Endothelial cell of umbilical vein (primary cell): ENCODE measurements around the gene TIAM1. TPM values are rescaled to one million over a fixed set of nuclear protein-coding genes. Genes with fewer than 3 reads are reported as not detected.

ENCODE experiments used
- BruUV-seq: library from RNA; stranded (reverse); fragments of 400-500 nt; replicated peaks from 2 replicates; lab custom pipeline; 2021; lab: Mats Ljungman, UMichigan
- CTCF ChIA-PET: fragments of 300-600, 350-600 bp; sonication (Branson Sonifier 250); formaldehyde crosslinking; loops from one replicate; lab custom pipeline; 2021; ENCODE audit warnings: antibody characterized with exemption, inconsistent platforms; lab: Charles Lee
- POLR2A ChIA-PET: fragments of 300-600, 350-600 bp; sonication (Branson Sonifier 250); formaldehyde crosslinking; loops from one replicate; lab custom pipeline; 2021; ENCODE audit warnings: antibody characterized with exemption, inconsistent platforms; lab: Charles Lee
- DNase-seq: peaks from one replicate; pipeline ENCODE4 v3.0.0-alpha.2; 2011; ENCODE audit warnings: low read depth, low spot score
- FAIRE-seq: peaks from 2 replicates; lab custom pipeline; 2011; peaks lifted over from hg19 to GRCh38; lab: Jason Lieb, UNC
- H2AFZ ChIP-seq: 2 replicates; pipeline ENCODE4 v1.6.0; 2012; ENCODE audit warnings: low read depth, low read length, control low read depth, inconsistent platforms
- H3K27ac ChIP-seq: 2 replicates; pipeline ENCODE4 v1.5.1; 2011; ENCODE audit warnings: low read depth, mild to moderate bottlenecking, control low read depth, low read length, moderate library complexity; ENCODE audit not compliant: insufficient read depth
- H3K27me3 ChIP-seq, 2 experiments: 2 replicates each; pipeline versions ENCODE4 v1.6.0 to v1.6.1; 2011; ENCODE audit warnings: low read length in 2 of 2, mixed read lengths in 1 of 2; ENCODE audit not compliant: control insufficient read depth in 2 of 2, insufficient read depth in 2 of 2
- H3K36me3 ChIP-seq, 2 experiments: 2 replicates in 1 of 2; 3 replicates in 1 of 2; pipeline ENCODE4 v1.5.1; 2011; ENCODE audit warnings: low read length in 2 of 2, mild to moderate bottlenecking in 1 of 2, moderate library complexity in 1 of 2; ENCODE audit not compliant: control insufficient read depth in 2 of 2, insufficient read depth in 2 of 2; ENCODE audit errors: extremely low read depth in 1 of 2
- H3K4me1 ChIP-seq: 3 replicates; pipeline ENCODE4 v1.5.1; 2011; ENCODE audit warnings: mild to moderate bottlenecking, low read length; ENCODE audit not compliant: control insufficient read depth, insufficient read depth; ENCODE audit errors: extremely low read depth
- H3K4me2 ChIP-seq: 2 replicates; pipeline ENCODE4 v1.6.1; 2011; ENCODE audit warnings: low read length, control low read depth, mixed read lengths; ENCODE audit not compliant: insufficient read depth
- H3K4me3 ChIP-seq, 3 experiments: fragments of 200-600 bp in 1 of 3; sonication (generic), shearing (Covaris generic) in 1 of 3; replicated peaks in 1 of 3; 2 replicates each; pipeline ENCODE4 v1.5.1; 2011 to 2016; ENCODE audit warnings: control low read depth in 3 of 3, low read length in 3 of 3, mild to moderate bottlenecking in 2 of 3, inconsistent platforms in 1 of 3, low read depth in 1 of 3, moderate library complexity in 1 of 3; ENCODE audit not compliant: insufficient read depth in 1 of 3
- H3K79me2 ChIP-seq: 2 replicates; pipeline ENCODE4 v1.6.0; 2012; ENCODE audit warnings: low read length, inconsistent platforms; ENCODE audit not compliant: control insufficient read depth, insufficient read depth
- H3K9ac ChIP-seq: replicated peaks from 2 replicates; pipeline ENCODE3; 2011; ENCODE audit warnings: low read length, control low read depth; ENCODE audit not compliant: insufficient read depth; ENCODE audit errors: extremely low read depth
- H3K9me1 ChIP-seq: replicated peaks from 3 replicates; pipeline ENCODE4 v1.6.0; 2011; ENCODE audit warnings: mild to moderate bottlenecking, low read length; ENCODE audit not compliant: control insufficient read depth, insufficient read depth; ENCODE audit errors: extremely low read depth
- H3K9me3 ChIP-seq: replicated peaks from 2 replicates; pipeline ENCODE4 v1.5.1; 2012; ENCODE audit warnings: low read length, inconsistent platforms; ENCODE audit not compliant: control insufficient read depth, insufficient read depth
- H4K20me1 ChIP-seq: replicated peaks from 2 replicates; pipeline ENCODE3; 2011; ENCODE audit warnings: mild to moderate bottlenecking, low read length; ENCODE audit not compliant: control insufficient read depth, insufficient read depth; ENCODE audit errors: extremely low read depth
- CTCF ChIP-seq, 2 donors: IDR thresholded peaks; 1 replicate in 1 of 2; 2 replicates in 1 of 2; pipeline ENCODE4 v1.5.1; 2011; ENCODE audit warnings: low read length in 2 of 2, mild to moderate bottlenecking in 2 of 2, moderate library complexity in 2 of 2, control low read depth in 1 of 2, inconsistent platforms in 1 of 2, low read depth in 1 of 2; ENCODE audit not compliant: insufficient read depth in 1 of 2; ENCODE audit errors: extremely low read depth in 1 of 2
- EZH2 ChIP-seq: IDR thresholded peaks from 2 replicates; pipeline ENCODE4 v1.6.1; 2012; ENCODE audit warnings: borderline replicate concordance, low read depth, mild to moderate bottlenecking, moderate library complexity, low read length, inconsistent platforms; ENCODE audit not compliant: severe bottlenecking
- FOS ChIP-seq: IDR thresholded peaks from 2 replicates; pipeline ENCODE4 v1.6.1; 2011; ENCODE audit warnings: mild to moderate bottlenecking, low read length, moderate library complexity, borderline replicate concordance; ENCODE audit not compliant: insufficient read depth
- GATA2 ChIP-seq: IDR thresholded peaks from 2 replicates; pipeline ENCODE4 v1.7.0; 2011; ENCODE audit warnings: low read depth, mild to moderate bottlenecking, moderate library complexity, mixed read lengths, low read length; ENCODE audit not compliant: insufficient read length, insufficient read depth
- JUN ChIP-seq: IDR thresholded peaks from 2 replicates; pipeline ENCODE4 v1.6.1; 2011; ENCODE audit warnings: borderline replicate concordance, low read depth; ENCODE audit not compliant: insufficient read length, insufficient read depth
- MAX ChIP-seq: IDR thresholded peaks from 2 replicates; pipeline ENCODE4 v1.6.1; 2011; ENCODE audit not compliant: insufficient read depth, insufficient read length
- MYC ChIP-seq: IDR thresholded peaks from one replicate; pipeline ENCODE4 v1.6.1; 2011; ENCODE audit warnings: mild to moderate bottlenecking, low read depth, low read length
- POLR2A ChIP-seq: IDR thresholded peaks from 2 replicates; pipeline ENCODE4 v1.6.1; 2012; ENCODE audit warnings: low read depth, mild to moderate bottlenecking, control low read depth, low read length
- POLR2AphosphoS5 ChIP-seq: IDR thresholded peaks from 2 replicates; pipeline ENCODE4 v1.6.1; 2012; ENCODE audit warnings: low read depth, mild to moderate bottlenecking, control low read depth, low read length, moderate library complexity; ENCODE audit not compliant: insufficient read depth
- dilution Hi-C: fragments of 300-500 bp; cut with MboI; formaldehyde crosslinking; loops from one replicate; pipeline ENCODE4 v1.15.0; 2019; ENCODE audit warnings: low sequenced_read_pairs; ENCODE audit not compliant: extremely low pct_ligation_motif_present
- intact Hi-C: fragments of 100-400 bp; cut with micrococcal nuclease; formaldehyde crosslinking; loops from one replicate; pipeline ENCODE4 v1.10.0; 2022
- polyA plus RNA-seq, 4 experiments: library from polyadenylated mRNA; depleted of rRNA in 3 of 4; stranded (reverse) in 3 of 4; unstranded in 1 of 4; fragments of >200 nt; gene quantifications; 2 replicates each; pipeline versions ENCODE4 v1.2.1 to v1.2.3, GENCODE V29; 2011 to 2012; ENCODE audit warnings: missing spikeins in 1 of 4
- total RNA-seq: library from RNA; stranded (reverse); gene quantifications from 2 replicates; pipeline ENCODE4 v1.2.3, GENCODE V29; 2021

Gene TIAM1
- total and polyA plus RNA-seq, 2 donors (not counting 3 experiments of a cell fraction or from before 2014, with no cell fraction given): 0.21 to 0.86 TPM

- no peak overlapping the region for H3K4me3 ChIP-seq
- H3K9me3 ChIP-seq: no peaks in the 10 kb centered on the region
- FAIRE-seq (no peak), DNase-seq (no peak)
- no TSS peak for BruUV-seq
- H4K20me1 ChIP-seq: no peaks in the 10 kb centered on the region
- no peak overlapping the region for H3K27ac ChIP-seq
- H3K36me3 ChIP-seq: no peaks in the 10 kb centered on the region
- no peaks in the 10 kb centered on the region for H3K9me1 ChIP-seq
- ChIA-PET POLR2A (no interaction called here), CTCF (no interaction called here)
- H3K9ac ChIP-seq: no peak overlapping the region
- H3K4me2 ChIP-seq: no peak overlapping the region
- TF ChIP-seq MAX: no peak
- TF ChIP-seq FOS: no peak
- no peak for TF ChIP-seq JUN
- no peak for TF ChIP-seq CTCF (IDR thresholded peaks at IDR 0.05; ENCODE audit: extremely low read depth in 1 of 2, insufficient read depth in 1 of 2, low read depth in 1 of 2, low read length in 2 of 2)
- TF ChIP-seq GATA2: no peak
- no peak for TF ChIP-seq POLR2A
- TF ChIP-seq POLR2AphosphoS5: no peak
- no peak for TF ChIP-seq MYC
- no peak for TF ChIP-seq EZH2
- no peaks in the 10 kb centered on the region for H3K4me1 ChIP-seq
- H3K27me3 ChIP-seq: no peaks in the 10 kb centered on the region
- intact Hi-C loops (no loop called here), dilution Hi-C loops (no loop called here)
- no peak overlapping the region for H2AFZ ChIP-seq
- no peaks in the 10 kb centered on the region for H3K79me2 ChIP-seq
Measured at GRCh38 chr21:31310750-31311149, 33.3 kb downstream of the TIAM1 start.
